Omental fat pad (tissue), 4 donors: Measurements from ENCODE around the gene ZNF569. TPM values are rescaled to one million over a fixed set of nuclear protein-coding genes. Genes with fewer than 3 reads are reported as not detected.
"Not testable (repeated sequence)": the region's sequence is repeated elsewhere in the genome, so short reads cannot be mapped to it uniquely, and the experiment has no call there.

Experiments used
- ATAC-seq: fragments of 150-250 bp; one replicate; pipeline ENCODE4 v1.9.1; 2016; ENCODE audit warnings: mild to moderate bottlenecking, moderate library complexity; ENCODE audit not compliant: low FRiP score
- DNase-seq: peaks from one replicate; pipeline ENCODE4 v3.0.0-alpha.2; 2019; ENCODE audit warnings: low spot score
- total RNA-seq, 4 donors: library from RNA; depleted of rRNA; stranded (reverse); fragments of >200 nt; gene quantifications; one replicate each; pipeline ENCODE4 v1.1.0, GENCODE V29; 2016
- TF ChIP-seq, protein P1 (sequence below), 3 donors: fragments of 450-650 bp; IDR thresholded peaks; one replicate each; pipeline ENCODE4 v1.5.1; 2016 to 2017; ENCODE audit warnings: antibody characterized with exemption in 3 of 3, mild to moderate bottlenecking in 3 of 3, moderate library complexity in 2 of 3

Gene ZNF569
- total RNA-seq, 4 donors from 2014 or later: 3.1 to 8.0 (median 4.6) TPM

DNA sequence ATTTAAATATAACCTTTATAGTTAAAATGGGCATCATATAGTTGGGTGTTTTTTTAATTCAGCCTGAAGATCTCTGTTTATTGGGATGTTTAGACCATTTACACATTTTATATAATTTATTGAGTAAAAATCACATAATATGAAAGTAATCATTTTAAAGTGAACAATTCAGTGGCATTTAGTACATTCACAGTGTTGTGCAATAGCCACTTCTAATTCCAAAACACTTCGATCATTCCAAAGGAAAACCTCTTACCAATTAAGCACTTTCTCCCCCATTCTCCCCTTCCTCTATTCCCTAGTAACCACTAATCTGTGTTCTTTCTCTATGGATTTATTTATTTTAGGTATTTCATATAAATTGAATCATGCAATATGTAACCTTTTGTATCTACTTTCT lies 66.2 kb downstream of the ZNF569 start:
- TF ChIP-seq, protein P1, sequence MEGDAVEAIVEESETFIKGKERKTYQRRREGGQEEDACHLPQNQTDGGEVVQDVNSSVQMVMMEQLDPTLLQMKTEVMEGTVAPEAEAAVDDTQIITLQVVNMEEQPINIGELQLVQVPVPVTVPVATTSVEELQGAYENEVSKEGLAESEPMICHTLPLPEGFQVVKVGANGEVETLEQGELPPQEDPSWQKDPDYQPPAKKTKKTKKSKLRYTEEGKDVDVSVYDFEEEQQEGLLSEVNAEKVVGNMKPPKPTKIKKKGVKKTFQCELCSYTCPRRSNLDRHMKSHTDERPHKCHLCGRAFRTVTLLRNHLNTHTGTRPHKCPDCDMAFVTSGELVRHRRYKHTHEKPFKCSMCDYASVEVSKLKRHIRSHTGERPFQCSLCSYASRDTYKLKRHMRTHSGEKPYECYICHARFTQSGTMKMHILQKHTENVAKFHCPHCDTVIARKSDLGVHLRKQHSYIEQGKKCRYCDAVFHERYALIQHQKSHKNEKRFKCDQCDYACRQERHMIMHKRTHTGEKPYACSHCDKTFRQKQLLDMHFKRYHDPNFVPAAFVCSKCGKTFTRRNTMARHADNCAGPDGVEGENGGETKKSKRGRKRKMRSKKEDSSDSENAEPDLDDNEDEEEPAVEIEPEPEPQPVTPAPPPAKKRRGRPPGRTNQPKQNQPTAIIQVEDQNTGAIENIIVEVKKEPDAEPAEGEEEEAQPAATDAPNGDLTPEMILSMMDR (IDR thresholded peaks at IDR 0.05): no peak
- DNase-seq: no peak
- ATAC-seq: no peak

DNA sequence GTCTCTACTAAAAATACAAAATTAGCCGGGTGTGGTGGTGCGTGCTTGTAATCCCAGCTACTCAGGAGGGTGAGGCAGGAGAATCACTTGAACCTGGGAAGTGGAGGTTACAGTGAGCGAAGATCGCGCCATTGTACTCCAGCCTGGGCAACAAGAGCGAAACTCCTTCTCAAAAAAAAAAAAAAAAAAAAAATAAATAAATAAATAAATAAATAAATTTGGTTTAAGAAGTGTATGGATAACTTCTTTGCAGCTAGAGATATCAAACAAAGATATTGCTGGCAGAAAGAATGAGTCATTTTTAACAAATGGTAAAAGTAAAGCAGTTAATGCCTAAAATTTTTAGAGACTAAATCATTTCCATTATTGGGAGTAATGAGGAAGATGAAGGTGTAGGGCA lies 75.8 kb downstream of the ZNF569 start:
- DNase-seq, ATAC-seq: not testable (repeated sequence)

DNA sequence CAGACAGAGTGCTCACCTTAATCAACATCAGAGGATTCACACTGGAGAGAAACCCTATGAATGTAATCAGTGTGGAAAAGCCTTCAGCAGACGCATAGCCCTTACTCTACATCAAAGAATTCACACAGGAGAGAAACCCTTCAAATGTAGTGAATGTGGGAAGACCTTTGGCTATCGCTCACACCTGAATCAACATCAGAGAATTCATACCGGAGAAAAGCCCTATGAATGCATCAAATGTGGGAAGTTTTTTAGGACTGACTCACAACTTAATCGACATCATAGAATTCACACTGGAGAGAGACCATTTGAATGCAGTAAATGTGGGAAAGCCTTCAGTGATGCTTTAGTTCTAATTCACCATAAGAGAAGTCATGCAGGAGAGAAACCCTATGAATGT lies 78.0 kb downstream of the ZNF569 start:
- DNase-seq: no peak
- ATAC-seq: no peak
- TF ChIP-seq, protein P1 (IDR thresholded peaks at IDR 0.05): no peak

DNA sequence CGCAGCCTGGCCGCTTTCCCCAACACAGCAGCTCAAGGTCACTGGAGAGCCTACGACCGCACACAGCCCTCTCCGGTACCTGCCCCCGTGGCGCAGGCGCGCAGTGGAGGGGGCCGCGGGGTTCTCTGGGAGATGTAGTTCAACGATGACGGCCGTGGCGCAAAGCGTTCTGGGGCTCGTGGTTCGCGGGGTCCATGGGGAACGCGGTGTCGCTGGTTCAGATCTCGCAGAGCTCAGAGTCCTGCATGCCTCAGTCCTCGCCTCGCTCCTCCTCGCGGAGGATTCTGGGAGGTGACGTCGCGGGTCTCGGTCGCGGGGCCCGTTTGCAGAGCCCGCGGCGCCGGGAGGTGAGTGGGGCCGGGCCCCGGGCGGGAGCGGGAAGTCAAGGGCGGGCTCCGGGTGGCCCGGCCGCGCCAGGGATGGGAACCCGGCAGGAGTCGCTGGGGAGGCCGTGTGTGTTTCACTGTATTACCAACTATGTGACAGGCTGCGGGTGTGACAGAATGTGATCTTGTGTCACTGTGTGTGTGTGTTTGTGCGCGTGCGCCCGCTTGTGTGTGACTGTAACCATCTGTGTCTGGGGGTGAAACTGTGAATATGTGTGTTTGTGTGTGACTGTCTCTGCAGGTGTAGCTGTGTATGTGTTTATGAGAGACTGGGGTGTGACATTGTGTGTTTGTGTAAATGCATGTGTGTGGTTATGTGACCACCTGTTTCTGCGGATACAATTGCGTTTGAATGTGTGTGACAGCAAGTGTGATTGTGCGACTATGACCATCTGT lies 96.2 kb downstream of the ZNF569 start, which contains the start of gene ZNF527:
ZNF527 (plus strand) TSS at position 220 of the 782 bp plus-strand sequence. CDS start 3,100 bp downstream, outside the sequence.
- DNase-seq (peak; percentile 87), ATAC-seq (peak; percentile 99)
- TF ChIP-seq, protein P1 (IDR thresholded peaks at IDR 0.05): no peak

DNA sequence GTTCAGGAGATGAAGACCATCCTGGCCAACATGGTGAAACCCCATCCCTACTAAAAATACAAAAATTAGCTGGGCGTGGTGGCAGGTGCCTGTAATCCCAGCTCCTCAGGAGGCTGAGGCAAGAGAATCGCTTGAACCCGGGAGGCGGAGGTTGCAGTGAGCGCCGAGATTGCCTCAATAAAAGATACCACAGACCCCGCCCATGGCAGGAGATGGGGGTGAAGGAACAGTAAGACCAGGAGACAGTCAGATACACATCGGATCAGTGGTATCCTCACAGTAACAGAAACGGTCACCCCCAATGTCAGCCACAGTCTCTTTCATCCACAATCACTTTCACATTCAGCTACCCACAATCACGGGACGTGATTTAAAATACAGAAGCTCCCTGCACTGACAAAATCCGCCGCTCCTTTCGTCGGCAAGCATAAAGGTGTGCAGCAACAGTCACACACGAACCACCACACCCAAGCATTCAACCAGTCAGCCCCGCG lies 96.8 kb downstream of the ZNF569 start:
- DNase-seq: not testable (repeated sequence)
- peak; percentile 12 for ATAC-seq

DNA sequence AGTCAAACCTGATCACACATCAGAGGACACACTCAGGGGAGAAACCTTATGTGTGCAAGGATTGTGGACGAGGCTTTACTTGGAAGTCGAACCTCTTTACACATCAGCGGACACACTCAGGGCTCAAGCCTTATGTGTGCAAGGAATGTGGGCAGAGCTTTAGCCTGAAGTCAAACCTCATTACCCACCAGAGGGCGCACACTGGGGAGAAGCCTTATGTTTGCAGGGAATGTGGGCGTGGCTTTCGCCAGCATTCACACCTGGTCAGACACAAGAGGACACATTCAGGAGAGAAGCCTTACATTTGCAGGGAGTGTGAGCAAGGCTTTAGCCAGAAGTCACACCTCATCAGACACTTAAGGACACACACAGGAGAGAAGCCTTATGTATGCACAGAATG lies 104.5 kb downstream of the ZNF569 start:
- no peak for ATAC-seq

DNA sequence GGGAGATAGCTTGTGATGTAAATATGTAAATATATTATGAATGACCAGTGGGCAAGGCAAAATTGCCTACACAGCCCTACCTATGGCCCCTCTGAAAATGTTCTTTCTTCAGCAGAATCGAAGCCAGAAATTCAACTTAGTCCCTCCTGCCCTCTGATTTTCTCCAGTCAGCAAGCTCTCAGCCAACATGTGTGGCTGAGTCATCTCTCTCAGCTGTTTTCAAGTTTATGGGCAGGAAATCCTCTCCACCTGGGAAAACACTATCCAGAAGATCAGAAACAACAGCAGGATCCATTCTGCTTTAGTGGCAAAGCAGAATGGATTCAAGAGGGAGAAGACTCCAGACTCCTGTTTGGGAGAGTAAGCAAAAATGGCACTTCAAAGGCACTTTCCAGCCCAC lies 105.2 kb downstream of the ZNF569 start:
- DNase-seq (no peak), ATAC-seq (no peak)
- TF ChIP-seq, protein P1 (IDR thresholded peaks at IDR 0.05): no peak

More for the DNA sequence above, 104.5 kb downstream of the ZNF569 start:
- DNase-seq: no peak
- TF ChIP-seq, protein P1 (IDR thresholded peaks at IDR 0.05): no peak

Other genes with a start within 250 kb of the ZNF569 start
- 10 to 100 TPM in 1 of 4 donors, 1 to 10 TPM in 3; 4.5 to 11.3 (median 6.2) TPM for gene ZNF383, start 249.2 kb downstream of the ZNF569 start, total RNA-seq
- gene ZNF527, start 96.3 kb downstream of the ZNF569 start, total RNA-seq: 1 to 10 TPM; 3.7 to 7.4 (median 4.6) TPM
- gene ZNF570, start 1.9 kb upstream of the ZNF569 start, total RNA-seq: 10 to 100 TPM in 1 of 4 donors, 1 to 10 TPM in 3; 5.3 to 11.2 (median 8.8) TPM
- gene ZNF793, start 39.5 kb upstream of the ZNF569 start, total RNA-seq: 1 to 10 TPM; 1.2 to 3.5 (median 1.3) TPM
- gene ZNF571, start 127.3 kb upstream of the ZNF569 start, total RNA-seq: 1 to 10 TPM; 2.3 to 7.3 (median 4.9) TPM
- 1 to 10 TPM; 1.2 to 2.2 (median 1.5) TPM for gene ZNF540, start 127.4 kb upstream of the ZNF569 start, total RNA-seq
- gene ZFP30, start 188.0 kb upstream of the ZNF569 start, total RNA-seq: 10 to 100 TPM in 2 of 4 donors, 1 to 10 TPM in 2; 9.0 to 16.1 (median 11.1) TPM